GM12864 (cell line): ENCODE data around the gene RFX4.
"Not testable (repeated sequence)": the region's sequence is repeated elsewhere in the genome, so short reads cannot be mapped to it uniquely, and the experiment has no call there.

Source experiments
- DNase-seq: peaks from one replicate; pipeline ENCODE4 v3.0.0-alpha.2; 2011; ENCODE audit warnings: low read depth
- H3K4me3 ChIP-seq: 2 replicates; pipeline ENCODE4 v1.5.1; 2011; ENCODE audit warnings: mild to moderate bottlenecking, low read depth, low read length, control low read depth
- TF ChIP-seq, protein P1 (sequence below): IDR thresholded peaks from 2 replicates; pipeline ENCODE4 v1.5.1; 2011; ENCODE audit warnings: low read depth, mild to moderate bottlenecking, moderate library complexity, low read length, control low read depth, inconsistent platforms; ENCODE audit errors: missing control alignments

The RFX4 gene

DNA sequence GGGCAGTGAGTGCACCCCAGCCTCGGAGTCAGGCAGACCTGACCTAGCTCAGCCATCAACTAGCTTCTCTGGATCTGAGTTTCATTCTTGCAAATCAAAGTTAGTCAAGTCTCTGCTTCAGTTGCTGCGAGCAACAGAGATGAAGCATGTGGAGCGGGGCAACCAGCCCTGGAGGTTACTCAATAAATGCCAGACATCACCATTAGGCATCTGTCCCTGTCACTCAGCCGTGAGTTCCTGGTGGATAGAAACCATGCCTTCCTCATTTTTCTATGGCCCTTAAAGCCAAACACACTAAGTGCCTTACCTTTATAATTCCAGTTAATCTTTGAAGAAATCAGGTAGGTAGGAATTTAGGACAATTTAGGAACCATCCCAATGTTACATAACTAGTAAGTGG lies 19.3 kb downstream of the RFX4 start:
- no peak for DNase-seq
- TF ChIP-seq, protein P1, sequence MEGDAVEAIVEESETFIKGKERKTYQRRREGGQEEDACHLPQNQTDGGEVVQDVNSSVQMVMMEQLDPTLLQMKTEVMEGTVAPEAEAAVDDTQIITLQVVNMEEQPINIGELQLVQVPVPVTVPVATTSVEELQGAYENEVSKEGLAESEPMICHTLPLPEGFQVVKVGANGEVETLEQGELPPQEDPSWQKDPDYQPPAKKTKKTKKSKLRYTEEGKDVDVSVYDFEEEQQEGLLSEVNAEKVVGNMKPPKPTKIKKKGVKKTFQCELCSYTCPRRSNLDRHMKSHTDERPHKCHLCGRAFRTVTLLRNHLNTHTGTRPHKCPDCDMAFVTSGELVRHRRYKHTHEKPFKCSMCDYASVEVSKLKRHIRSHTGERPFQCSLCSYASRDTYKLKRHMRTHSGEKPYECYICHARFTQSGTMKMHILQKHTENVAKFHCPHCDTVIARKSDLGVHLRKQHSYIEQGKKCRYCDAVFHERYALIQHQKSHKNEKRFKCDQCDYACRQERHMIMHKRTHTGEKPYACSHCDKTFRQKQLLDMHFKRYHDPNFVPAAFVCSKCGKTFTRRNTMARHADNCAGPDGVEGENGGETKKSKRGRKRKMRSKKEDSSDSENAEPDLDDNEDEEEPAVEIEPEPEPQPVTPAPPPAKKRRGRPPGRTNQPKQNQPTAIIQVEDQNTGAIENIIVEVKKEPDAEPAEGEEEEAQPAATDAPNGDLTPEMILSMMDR, result no peak
- no peak overlapping the region for H3K4me3 ChIP-seq

DNA sequence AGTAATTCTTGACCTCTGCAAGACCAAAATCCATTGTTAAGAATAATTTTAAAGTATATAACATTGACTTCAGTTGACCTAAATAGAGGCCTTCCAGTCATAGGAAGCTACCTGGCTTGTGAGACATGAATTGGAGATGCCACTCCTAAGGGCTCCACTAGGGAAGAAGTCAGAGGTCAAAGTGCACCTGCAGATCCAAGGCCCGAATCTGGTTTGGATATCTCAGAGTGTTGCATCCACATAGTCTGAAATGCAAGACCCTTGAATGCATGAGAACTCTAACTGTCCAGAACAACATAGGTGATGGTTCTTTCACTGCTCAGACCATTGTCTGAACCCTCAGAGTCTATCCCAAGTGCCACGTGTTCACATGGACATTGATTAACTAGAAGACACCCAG lies 22.4 kb downstream of the RFX4 start:
- no peak for DNase-seq
- TF ChIP-seq, protein P1, result no peak

DNA sequence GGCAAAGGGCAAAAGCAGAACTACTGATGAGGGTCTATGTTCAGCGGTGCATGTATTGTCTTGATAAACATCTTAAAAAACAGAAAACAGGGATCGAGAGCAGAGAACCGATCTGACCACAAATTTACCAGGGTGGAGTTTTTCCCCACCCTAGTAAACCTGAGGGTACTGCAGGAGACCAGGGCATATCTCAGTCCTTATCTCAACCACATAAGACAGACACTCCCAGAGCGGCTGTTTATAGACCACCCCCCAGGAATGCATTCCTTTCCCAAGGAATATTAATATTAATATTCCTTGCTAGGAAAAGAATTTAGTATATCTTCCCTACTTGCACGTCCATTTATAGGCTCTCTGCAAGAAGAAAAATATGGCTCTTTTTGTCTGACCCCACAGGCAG lies 37.8 kb downstream of the RFX4 start:
- DNase-seq, H3K4me3 ChIP-seq: not testable (repeated sequence)

More for the DNA sequence above, 22.4 kb downstream of the RFX4 start:
- no peak overlapping the region for H3K4me3 ChIP-seq

DNA sequence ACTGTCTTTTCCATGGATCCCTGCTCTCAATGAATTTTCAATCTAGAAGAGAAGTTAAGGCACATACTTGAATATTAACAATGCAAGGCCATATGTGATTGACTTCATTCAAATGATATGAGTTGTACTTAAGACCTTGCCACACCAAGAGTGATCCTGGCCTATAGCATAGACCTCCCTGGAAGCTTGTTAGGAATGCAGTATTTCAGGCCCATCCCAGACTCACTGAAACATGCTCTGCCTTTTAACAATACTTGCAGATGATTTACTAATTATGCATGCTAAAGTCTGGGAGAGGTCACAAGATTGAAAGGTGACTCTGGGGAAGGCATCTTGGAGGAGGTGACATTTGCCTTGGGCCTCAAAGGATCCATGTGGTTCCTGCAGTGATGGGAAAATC lies 43.2 kb downstream of the RFX4 start:
- no peak overlapping the region for H3K4me3 ChIP-seq
- TF ChIP-seq, protein P1, result no peak
- DNase-seq, result no peak

DNA sequence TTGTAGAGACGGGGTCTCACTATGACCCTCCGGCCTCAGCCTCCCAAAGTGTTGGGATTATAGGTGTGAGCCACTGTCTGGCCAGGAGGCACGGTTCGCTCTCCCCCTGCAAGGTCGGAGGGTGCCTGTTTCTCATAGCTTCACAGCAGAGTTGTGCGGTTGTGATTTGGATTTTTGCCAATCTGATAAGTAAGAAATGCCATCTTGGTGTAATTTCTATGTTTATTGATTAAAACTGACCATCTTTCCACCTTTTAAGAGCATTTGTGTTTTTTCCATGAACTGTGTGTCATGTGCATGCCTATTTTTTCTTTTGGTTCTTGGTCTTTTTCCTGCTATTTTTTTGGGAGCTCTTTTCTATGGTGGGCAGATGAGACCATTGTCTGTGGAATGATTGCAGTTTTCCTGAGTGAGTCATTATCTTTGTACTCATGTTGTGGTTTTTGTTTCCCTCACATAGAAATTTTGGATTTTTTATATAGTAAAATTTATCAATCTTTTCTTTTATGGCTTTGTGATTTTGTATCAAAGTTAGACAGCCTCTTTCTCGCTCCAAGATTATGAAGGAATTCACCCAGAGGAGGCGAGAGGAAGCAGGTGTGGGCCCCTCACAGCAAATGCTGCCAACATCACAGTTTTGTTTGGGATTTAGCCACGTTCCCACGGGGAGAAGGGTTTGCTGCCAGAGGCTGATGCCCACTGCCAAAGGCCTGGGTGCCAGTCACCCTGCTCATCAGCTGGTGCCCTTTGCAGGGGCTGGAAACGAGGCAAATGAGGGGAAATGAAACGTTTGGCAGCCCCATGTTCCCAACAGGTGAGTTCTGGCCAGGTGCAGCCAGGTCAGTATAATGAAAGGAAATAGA lies 47.2 kb downstream of the RFX4 start:
- no peak for DNase-seq
- TF ChIP-seq, protein P1, result no peak
- no peak overlapping the region for H3K4me3 ChIP-seq

DNA sequence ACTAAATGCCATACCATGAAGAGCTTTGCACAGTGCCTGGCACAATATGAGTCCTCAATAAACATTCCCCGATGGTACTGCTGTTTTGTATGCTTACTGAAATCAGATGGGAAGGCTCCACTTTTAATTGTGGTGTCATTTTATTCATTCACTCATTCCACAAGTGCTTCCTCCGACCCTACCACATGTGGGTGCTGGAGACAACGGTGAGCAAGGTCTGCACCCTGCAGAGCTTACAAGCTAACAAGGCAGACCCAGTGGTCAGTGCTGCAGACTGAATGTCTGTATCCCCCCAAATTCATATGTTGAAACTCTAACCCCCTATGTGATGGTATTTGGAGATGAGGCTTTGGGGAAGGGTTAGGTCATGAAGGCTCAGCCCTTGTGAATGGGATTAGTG lies 48.3 kb downstream of the RFX4 start:
- H3K4me3 ChIP-seq, result no peak overlapping the region
- TF ChIP-seq, protein P1, result no peak
- no peak for DNase-seq

DNA sequence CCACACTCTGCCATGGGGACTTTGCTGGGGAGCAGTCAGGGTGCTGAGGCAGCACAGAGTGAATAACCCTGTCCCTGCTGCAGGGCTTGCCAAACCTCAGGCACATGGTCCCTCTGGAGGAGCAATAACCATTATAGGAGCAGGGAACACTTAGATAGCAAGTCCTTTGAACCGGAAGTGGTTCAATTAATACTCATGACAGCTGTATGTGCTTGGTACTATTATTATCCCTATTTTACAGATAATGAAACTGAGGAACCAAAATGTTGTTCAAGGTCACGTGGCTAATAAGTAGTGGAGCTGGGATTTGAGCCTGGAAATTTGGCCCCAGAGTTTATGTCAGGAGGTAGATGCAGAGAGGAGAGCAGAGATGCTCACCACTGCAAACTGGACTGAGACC lies 49.0 kb downstream of the RFX4 start:
- H3K4me3 ChIP-seq, result no peak overlapping the region
- TF ChIP-seq, protein P1, result no peak
- DNase-seq, result no peak
